Measurements from ENCODE around the gene MCOLN1.

MCOLN1 gene

DNA sequence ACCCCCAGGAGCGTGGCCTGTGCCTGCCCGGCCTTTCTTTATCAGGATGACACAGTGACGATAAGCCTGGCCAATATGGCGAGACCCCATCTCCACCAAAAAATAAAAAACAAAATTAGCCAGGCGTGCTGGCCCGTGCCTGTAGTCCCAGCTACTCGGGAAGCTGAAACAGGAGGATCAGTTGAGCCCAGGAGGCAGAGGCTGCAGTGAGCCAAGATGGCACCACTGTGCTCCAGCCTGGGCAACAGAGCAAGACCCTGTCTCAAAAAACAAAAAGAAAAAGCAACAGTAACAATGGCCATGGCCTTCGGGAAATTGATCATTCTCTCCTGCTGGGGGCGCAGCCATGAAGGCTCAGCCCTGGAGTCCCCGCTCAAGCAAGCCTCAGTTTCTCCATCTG is 44.7 kb upstream of the MCOLN1 start:
- Histone ChIP-seq H3K27me3 (ENCODE audit: low read depth, low read length) (no peaks in the 10 kb centered on the region), H3K4me3 (ENCODE audit: low read length) (no peak overlapping the region), H4K20me1 (ENCODE audit: insufficient read depth, low read length) (no peaks in the 10 kb centered on the region), H3K4me1 (ENCODE audit: low read length) (peaks cover 6% of the 10 kb centered on the region), H3K36me3 (replicated peaks; ENCODE audit: low read depth, low read length) (no peaks in the 10 kb centered on the region), H3K9ac (ENCODE audit: low read length) (no peak overlapping the region), H3K79me2 (ENCODE audit: low read length) (no peaks in the 10 kb centered on the region), H3K27ac (ENCODE audit: low read length) (no peak overlapping the region), H3K9me3 (ENCODE audit: insufficient read depth, low read length) (no peaks in the 10 kb centered on the region), H3K4me2 (ENCODE audit: low read length) (no peak overlapping the region), H2AFZ (ENCODE audit: low read depth, low read length) (no peak overlapping the region)
- TF ChIP-seq, protein P1, sequence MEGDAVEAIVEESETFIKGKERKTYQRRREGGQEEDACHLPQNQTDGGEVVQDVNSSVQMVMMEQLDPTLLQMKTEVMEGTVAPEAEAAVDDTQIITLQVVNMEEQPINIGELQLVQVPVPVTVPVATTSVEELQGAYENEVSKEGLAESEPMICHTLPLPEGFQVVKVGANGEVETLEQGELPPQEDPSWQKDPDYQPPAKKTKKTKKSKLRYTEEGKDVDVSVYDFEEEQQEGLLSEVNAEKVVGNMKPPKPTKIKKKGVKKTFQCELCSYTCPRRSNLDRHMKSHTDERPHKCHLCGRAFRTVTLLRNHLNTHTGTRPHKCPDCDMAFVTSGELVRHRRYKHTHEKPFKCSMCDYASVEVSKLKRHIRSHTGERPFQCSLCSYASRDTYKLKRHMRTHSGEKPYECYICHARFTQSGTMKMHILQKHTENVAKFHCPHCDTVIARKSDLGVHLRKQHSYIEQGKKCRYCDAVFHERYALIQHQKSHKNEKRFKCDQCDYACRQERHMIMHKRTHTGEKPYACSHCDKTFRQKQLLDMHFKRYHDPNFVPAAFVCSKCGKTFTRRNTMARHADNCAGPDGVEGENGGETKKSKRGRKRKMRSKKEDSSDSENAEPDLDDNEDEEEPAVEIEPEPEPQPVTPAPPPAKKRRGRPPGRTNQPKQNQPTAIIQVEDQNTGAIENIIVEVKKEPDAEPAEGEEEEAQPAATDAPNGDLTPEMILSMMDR (IDR thresholded peaks at IDR 0.05; ENCODE audit: low read depth, low read length), result no peak

DNA sequence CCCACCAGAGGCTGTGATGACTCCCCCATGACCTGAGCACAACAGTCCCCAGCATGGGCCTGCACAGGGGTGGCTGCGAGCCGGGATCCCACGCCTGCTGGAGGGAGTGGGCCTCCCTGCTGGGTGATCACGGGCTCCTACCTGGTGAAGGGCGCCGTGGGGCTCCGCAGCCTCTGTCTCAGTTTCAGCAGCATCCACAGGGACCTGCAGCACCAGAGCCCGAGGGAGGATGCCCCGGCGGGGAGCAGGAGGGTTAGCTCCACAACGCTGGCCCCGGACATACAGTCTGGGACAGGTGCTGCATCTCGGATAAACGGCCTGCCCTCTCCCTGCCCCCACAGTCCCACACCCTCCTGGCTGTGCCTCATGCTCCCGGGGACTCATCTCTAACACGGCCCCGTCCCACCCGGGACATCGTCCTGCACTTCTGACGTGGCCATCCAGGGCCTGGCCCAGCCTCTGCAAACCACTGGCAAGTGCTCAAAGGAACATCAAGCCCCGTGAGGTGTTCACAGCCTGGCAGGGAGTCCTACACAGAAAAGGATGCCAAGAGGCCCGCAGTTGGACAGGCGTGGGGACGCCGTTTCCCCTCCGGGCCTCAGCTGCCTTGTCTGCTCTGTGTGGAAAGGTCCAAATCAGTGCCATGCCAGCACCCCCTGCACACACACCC is 44.1 kb upstream of the MCOLN1 start:
- H3K27ac ChIP-seq (ENCODE audit: low read length), result no peak overlapping the region
- H3K4me2 ChIP-seq (ENCODE audit: low read length), result no peak overlapping the region
- H3K4me1 ChIP-seq (ENCODE audit: low read length), result peaks cover under 1% of the 10 kb centered on the region; the same call in 1 of the 2 replicates
- H3K27me3 ChIP-seq (ENCODE audit: low read depth, low read length), result no peaks in the 10 kb centered on the region
- H3K9ac ChIP-seq (ENCODE audit: low read length), result no peak overlapping the region
- no peaks in the 10 kb centered on the region for H3K79me2 ChIP-seq (ENCODE audit: low read length)
- no peak overlapping the region for H2AFZ ChIP-seq (ENCODE audit: low read depth, low read length)
- TF ChIP-seq, protein P1 (IDR thresholded peaks at IDR 0.05; ENCODE audit: low read depth, low read length), result no peak
- no peak for TF ChIP-seq EZH2phosphoT487 (IDR thresholded peaks at IDR 0.05; ENCODE audit: low read depth)
- H3K9me3 ChIP-seq (ENCODE audit: insufficient read depth, low read length), result no peaks in the 10 kb centered on the region
- no peaks in the 10 kb centered on the region for H4K20me1 ChIP-seq (ENCODE audit: insufficient read depth, low read length)
- H3K4me3 ChIP-seq (ENCODE audit: low read length), result no peak overlapping the region
- H3K36me3 ChIP-seq (replicated peaks; ENCODE audit: low read depth, low read length), result no peaks in the 10 kb centered on the region

DNA sequence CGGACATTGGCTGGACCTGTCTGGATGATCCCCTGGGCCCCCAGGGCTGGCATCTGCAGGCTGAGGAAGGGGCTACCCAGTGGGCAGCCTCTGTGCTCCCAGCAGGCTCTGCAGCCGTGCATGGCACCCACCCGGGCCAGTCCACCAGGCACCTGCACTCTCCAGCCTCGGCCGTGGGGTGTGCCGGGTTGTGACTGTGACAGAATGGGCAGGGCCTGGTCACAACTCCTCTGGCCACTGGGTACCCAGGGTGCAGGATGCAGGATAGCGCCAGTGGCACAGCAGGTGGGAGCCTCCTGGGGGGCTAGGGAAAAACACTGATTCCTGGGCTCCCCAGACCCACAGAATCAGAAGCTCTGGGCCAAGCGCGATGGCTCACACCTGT is 43.6 kb upstream of the MCOLN1 start:
- TF ChIP-seq EZH2phosphoT487 (IDR thresholded peaks at IDR 0.05; ENCODE audit: low read depth), result no peak
- TF ChIP-seq, protein P1 (IDR thresholded peaks at IDR 0.05; ENCODE audit: low read depth, low read length), result no peak
- no peak overlapping the region for H3K4me3 ChIP-seq (ENCODE audit: low read length)
- no peaks in the 10 kb centered on the region for H3K4me1 ChIP-seq (ENCODE audit: low read length)
- no peaks in the 10 kb centered on the region for H4K20me1 ChIP-seq (ENCODE audit: insufficient read depth, low read length)
- H3K9me3 ChIP-seq (ENCODE audit: insufficient read depth, low read length), result no peaks in the 10 kb centered on the region
- no peaks in the 10 kb centered on the region for H3K79me2 ChIP-seq (ENCODE audit: low read length)
- H3K9ac ChIP-seq (ENCODE audit: low read length), result no peak overlapping the region
- no peak overlapping the region for H2AFZ ChIP-seq (ENCODE audit: low read depth, low read length)
- H3K27me3 ChIP-seq (ENCODE audit: low read depth, low read length), result no peaks in the 10 kb centered on the region
- no peak overlapping the region for H3K27ac ChIP-seq (ENCODE audit: low read length)
- no peak overlapping the region for H3K4me2 ChIP-seq (ENCODE audit: low read length)
- no peaks in the 10 kb centered on the region for H3K36me3 ChIP-seq (replicated peaks; ENCODE audit: low read depth, low read length)

DNA sequence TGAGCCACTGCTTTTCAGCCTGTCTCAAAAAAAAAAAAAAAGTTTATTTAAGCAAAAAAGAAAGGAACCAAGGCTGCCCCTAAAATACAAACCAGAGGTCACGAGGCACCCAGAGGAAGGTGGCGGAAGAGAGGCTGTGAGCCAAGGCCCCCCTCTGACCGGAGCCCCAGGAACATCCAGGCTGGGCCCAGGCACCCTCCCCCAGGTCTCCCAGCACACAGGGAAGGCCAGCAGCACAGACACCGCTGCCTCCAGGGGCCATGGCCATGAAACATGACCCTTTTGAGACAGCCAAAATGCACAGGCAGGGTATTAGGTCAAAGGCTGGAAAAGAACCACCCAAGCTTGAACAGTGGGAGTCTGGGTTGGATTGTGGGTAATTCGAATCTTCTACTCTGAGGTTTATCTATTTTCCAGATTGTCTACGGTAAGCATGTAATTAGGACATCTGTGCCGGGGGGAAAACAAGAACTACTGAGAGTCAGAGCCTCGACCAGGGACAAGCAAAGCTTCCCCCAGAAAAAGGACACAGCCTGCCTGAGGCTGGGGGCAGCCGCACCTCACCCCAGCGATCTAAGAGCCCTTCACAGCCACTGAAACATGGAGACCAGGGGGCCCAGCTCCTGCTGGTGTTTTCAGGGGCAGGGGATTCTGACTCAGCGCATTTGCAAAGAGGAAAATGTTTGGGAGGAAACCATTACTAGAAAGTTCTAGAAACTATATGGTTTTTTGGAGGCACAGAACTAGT is 42.0 kb upstream of the MCOLN1 start:
- no peaks in the 10 kb centered on the region for H3K9me3 ChIP-seq (ENCODE audit: insufficient read depth, low read length)
- H3K4me3 ChIP-seq (ENCODE audit: low read length), result no peak overlapping the region
- H3K27me3 ChIP-seq (ENCODE audit: low read depth, low read length), result no peaks in the 10 kb centered on the region
- H3K36me3 ChIP-seq (replicated peaks; ENCODE audit: low read depth, low read length), result no peaks in the 10 kb centered on the region
- no peaks in the 10 kb centered on the region for H3K79me2 ChIP-seq (ENCODE audit: low read length)
- H2AFZ ChIP-seq (ENCODE audit: low read depth, low read length), result no peak overlapping the region
- H3K9ac ChIP-seq (ENCODE audit: low read length), result no peak overlapping the region
- H3K27ac ChIP-seq (ENCODE audit: low read length), result no peak overlapping the region
- H4K20me1 ChIP-seq (ENCODE audit: insufficient read depth, low read length), result no peaks in the 10 kb centered on the region
- no peak overlapping the region for H3K4me2 ChIP-seq (ENCODE audit: low read length)
- TF ChIP-seq EZH2phosphoT487 (IDR thresholded peaks at IDR 0.05; ENCODE audit: low read depth), result no peak
- TF ChIP-seq, protein P1 (IDR thresholded peaks at IDR 0.05; ENCODE audit: low read depth, low read length), result no peak
- H3K4me1 ChIP-seq (ENCODE audit: low read length), result no peaks in the 10 kb centered on the region
